K562 (cell line): ENCODE measurements around the gene UGT1A5. TPM values are rescaled to one million over a fixed set of nuclear protein-coding genes. Genes with fewer than 3 reads are reported as not detected.

Experiments used
- ATAC-seq: fragments of 200-7000 bp; cut with Tn5 transposase; 3 replicates; pipeline ENCODE4 v1.9.1; 2020; ENCODE audit warnings: moderate library complexity
- BruUV-seq: library from RNA; stranded (reverse); fragments of 400-500 nt; replicated peaks from 2 replicates; lab custom pipeline; 2021; lab: Mats Ljungman, UMichigan
- CTCF ChIA-PET: fragments of 300-600 bp; formaldehyde crosslinking; extraction: SDS; loops from one replicate; lab custom pipeline; 2021; ENCODE audit warnings: low intra/inter-chr PET ratio; lab: Yijun Ruan, JAX
- POLR2A ChIA-PET: fragments of 300-600, 350-650 bp; sonication (Branson Sonifier 250); formaldehyde crosslinking; extraction: SDS; loops from one replicate; lab custom pipeline; 2021; ENCODE audit warnings: antibody characterized with exemption, inconsistent platforms; lab: Yijun Ruan, JAX
- DNase-seq, 4 experiments: peaks; one replicate each; pipeline versions ENCODE4 v3.0.0 to v3.0.0-alpha.2; 2011 to 2018; ENCODE audit warnings: low spot score in 3 of 4, mixed read lengths in 3 of 4; ENCODE audit errors: extremely low read depth in 1 of 4
- FAIRE-seq: peaks from 2 replicates; lab custom pipeline; 2011; peaks lifted over from hg19 to GRCh38; lab: Jason Lieb, UNC
- H2AFZ ChIP-seq: 2 replicates; pipeline ENCODE4 v1.6.0; 2011; ENCODE audit warnings: low read depth, low read length, control low read depth, inconsistent platforms
- H3K27ac ChIP-seq: fragments of 200-600 bp; 3 replicates; pipeline ENCODE4 v1.8.0; 2011; ENCODE audit warnings: low read depth, mild to moderate bottlenecking, control low read depth, inconsistent platforms, low read length, moderate library complexity, mixed read lengths; ENCODE audit errors: extremely low read depth
- H3K27me3 ChIP-seq, 2 experiments: fragments of 300-600 bp in 1 of 2; 2 replicates in 1 of 2; 3 replicates in 1 of 2; pipeline versions ENCODE4 v1.6.0 to v1.8.0; 2011; ENCODE audit warnings: inconsistent platforms in 2 of 2, low read length in 2 of 2, mild to moderate bottlenecking in 1 of 2, mixed read lengths in 1 of 2, moderate library complexity in 1 of 2; ENCODE audit not compliant: control insufficient read depth in 2 of 2, insufficient read depth in 2 of 2
- H3K36me3 ChIP-seq: fragments of 300-600 bp; 3 replicates; pipeline ENCODE4 v1.8.0; 2011; ENCODE audit warnings: mild to moderate bottlenecking, low read length, inconsistent platforms; ENCODE audit not compliant: control insufficient read depth, insufficient read depth
- H3K4me1 ChIP-seq, 2 experiments: fragments of 200-600 bp in 1 of 2; replicated peaks in 1 of 2; 2 replicates in 1 of 2; 3 replicates in 1 of 2; pipeline versions ENCODE4 v1.5.1 to v1.8.0; 2011; ENCODE audit warnings: inconsistent platforms in 2 of 2, low read length in 2 of 2, mild to moderate bottlenecking in 1 of 2, mixed read lengths in 1 of 2, moderate library complexity in 1 of 2; ENCODE audit not compliant: control insufficient read depth in 2 of 2, insufficient read depth in 2 of 2
- H3K4me2 ChIP-seq: 2 replicates; pipeline ENCODE4 v1.6.1; 2011; ENCODE audit warnings: low read length, control low read depth, inconsistent platforms, mixed read lengths; ENCODE audit not compliant: insufficient read depth
- H3K4me3 ChIP-seq: fragments of 200-600 bp; sonication (generic), shearing (Covaris generic); 2 replicates; pipeline ENCODE4 v1.5.1; 2016; ENCODE audit warnings: control low read depth, inconsistent platforms
- H3K79me2 ChIP-seq: fragments of 200-600 bp; 3 replicates; pipeline ENCODE4 v1.8.0; 2011; ENCODE audit warnings: low read length, inconsistent platforms; ENCODE audit not compliant: control insufficient read depth, insufficient read depth
- H3K9ac ChIP-seq, 2 experiments: 2 replicates each; pipeline versions ENCODE4 v1.6.0 to v1.6.1; 2011; ENCODE audit warnings: low read depth in 2 of 2, low read length in 2 of 2, control low read depth in 1 of 2, inconsistent platforms in 1 of 2, mild to moderate bottlenecking in 1 of 2, mixed read lengths in 1 of 2; ENCODE audit not compliant: insufficient read depth in 1 of 2
- H3K9me1 ChIP-seq: one replicate; pipeline ENCODE4 v1.6.0; 2011; ENCODE audit warnings: inconsistent platforms, mild to moderate bottlenecking, low read length, moderate library complexity; ENCODE audit not compliant: control insufficient read depth, insufficient read depth
- H3K9me3 ChIP-seq: replicated peaks from 2 replicates; pipeline ENCODE4 v1.5.1; 2011; ENCODE audit warnings: low read depth, low read length, inconsistent platforms; ENCODE audit not compliant: control insufficient read depth, insufficient read depth
- H4K20me1 ChIP-seq: replicated peaks from 2 replicates; pipeline ENCODE4 v1.6.1; 2011; ENCODE audit warnings: low read length, inconsistent platforms, mixed read lengths; ENCODE audit not compliant: control insufficient read depth, insufficient read depth
- ADNP ChIP-seq: fragments of 200-800 bp; sonication (Bioruptor generic); IDR thresholded peaks from 2 replicates; pipeline ENCODE4 v1.6.1; 2016; ENCODE audit warnings: missing genetic modification characterization, missing compliant biosample characterization
- FOS ChIP-seq: IDR thresholded peaks from 3 replicates; pipeline ENCODE4 v1.6.1; 2011; ENCODE audit not compliant: insufficient read length; ENCODE audit errors: extremely low read depth
- GATA2 ChIP-seq: sonication (generic); formaldehyde crosslinking; IDR thresholded peaks from 2 replicates; pipeline ENCODE4 v1.4.0; 2020; ENCODE audit warnings: mild to moderate bottlenecking, missing genetic modification reagents
- KAT2B ChIP-seq: IDR thresholded peaks from one replicate; pipeline ENCODE4 v1.6.1; 2012; ENCODE audit warnings: low read depth, mild to moderate bottlenecking, control low read depth, inconsistent platforms, low read length, moderate library complexity
- LEF1 ChIP-seq: fragments of 450-650 bp; IDR thresholded peaks from 2 replicates; pipeline ENCODE4 v1.6.1; 2016; ENCODE audit warnings: mild to moderate bottlenecking
- OTX1 ChIP-seq: fragments of 450-650 bp; formaldehyde crosslinking; IDR thresholded peaks from 2 replicates; pipeline ENCODE4 v1.4.0; 2022; ENCODE audit warnings: mild to moderate bottlenecking
- RAD21 ChIP-seq, 2 experiments: fragments of 250-450 bp in 1 of 2; fragments of 450-650 bp in 1 of 2; sonication (Bioruptor Pico) in 1 of 2; formaldehyde crosslinking in 1 of 2; IDR thresholded peaks in 1 of 2; conservative IDR thresholded peaks in 1 of 2; 2 replicates each; pipeline versions ENCODE4 v1.4.0 to v1.8.0; 2020 to 2022; ENCODE audit warnings: mild to moderate bottlenecking in 2 of 2, moderate library complexity in 1 of 2
- SETDB1 ChIP-seq: IDR thresholded peaks from one replicate; pipeline ENCODE4 v1.6.1; 2012; ENCODE audit warnings: low read length, control low read depth, inconsistent platforms
- SREBF1 ChIP-seq: fragments of 150-350 bp; IDR thresholded peaks from 2 replicates; pipeline ENCODE4 v1.6.1; 2014; ENCODE audit warnings: antibody characterized with exemption, low read depth, low read length, borderline replicate concordance
- TAF7 ChIP-seq: fragments of 450-650 bp; IDR thresholded peaks from 2 replicates; pipeline ENCODE4 v1.6.1; 2016; ENCODE audit warnings: missing genetic modification characterization, missing compliant biosample characterization
- ZC3H4 ChIP-seq: sonication (generic); formaldehyde crosslinking; IDR thresholded peaks from 2 replicates; pipeline ENCODE4 v1.9.0; 2021; ENCODE audit warnings: missing genetic modification reagents, borderline replicate concordance
- ZNF146 ChIP-seq: IDR thresholded peaks from one replicate; pipeline ENCODE4 v1.6.1; 2018; ENCODE audit warnings: missing compliant biosample characterization; ENCODE audit not compliant: unreplicated experiment
- ZNF324 ChIP-seq: fragments of 250-450 bp; sonication (Bioruptor Pico); IDR thresholded peaks from 2 replicates; pipeline ENCODE4 v1.4.0; 2020; ENCODE audit warnings: mild to moderate bottlenecking
- ZNF354B ChIP-seq: fragments of 250-450 bp; sonication (Bioruptor Pico); IDR thresholded peaks from 2 replicates; pipeline ENCODE4 v1.4.0; 2020
- ZNF668 ChIP-seq: fragments of 250-450 bp; sonication (Bioruptor Pico); IDR thresholded peaks from 2 replicates; pipeline ENCODE4 v1.8.0; 2022; ENCODE audit warnings: mild to moderate bottlenecking, inconsistent platforms
- ZNF766 ChIP-seq: fragments of 200-800 bp; sonication (Bioruptor generic); conservative IDR thresholded peaks from 2 replicates; pipeline ENCODE4 v1.6.1; 2016; ENCODE audit warnings: missing genetic modification characterization, missing compliant biosample characterization
- WGBS: fragments of 100-300 bp; shearing (Covaris generic); methylation state at CpG from one replicate; pipeline ENCODE4 v1.1.6; 2016; ENCODE audit warnings: low coverage, mixed read lengths; ENCODE audit not compliant: insufficient coverage; ENCODE audit errors: missing lambda C conversion rate; 5-methylcytosine and 5-hydroxymethylcytosine counted together
- in situ Hi-C: fragments of 300-500 bp; cut with MboI; formaldehyde crosslinking; loops from 4 replicates; pipeline ENCODE4 v1.15.0; 2018; ENCODE audit warnings: inconsistent platforms, mixed read lengths
- intact Hi-C: fragments of 100-400 bp; cut with micrococcal nuclease; formaldehyde crosslinking; loops from 2 replicates; pipeline ENCODE4 v1.14.2; 2022
- polyA plus RNA-seq, 8 experiments: library from polyadenylated mRNA; depleted of rRNA in 4 of 8; stranded (reverse) in 5 of 8; unstranded in 3 of 8; fragments of >200 nt; fragmentation: Nextera tagmentation in 2 of 8; fragmentation: Illumina TruSeq in 1 of 8; extraction: Ambion mirVana in 2 of 8; extraction: Trizol in 1 of 8; gene quantifications; 2 replicates each; pipeline versions ENCODE4 v1.2.1 to v1.2.3, GENCODE V29; 2011 to 2014; ENCODE audit warnings: inconsistent platforms in 1 of 8, missing spikeins in 1 of 8
- total RNA-seq, 7 experiments: library from RNA; depleted of rRNA in 6 of 7; stranded (reverse); fragments of >200 nt in 6 of 7; fragmentation: Illumina TruSeq in 2 of 7; extraction: Trizol in 2 of 7; gene quantifications; 2 replicates each; pipeline versions ENCODE4 v1.2.1 to v1.2.3, GENCODE V29; 2011 to 2021; ENCODE audit warnings: low replicate concordance in 1 of 7

UGT1A5 gene
- total and polyA plus RNA-seq, 9 of the 15 experiments (the other 6 are each of a cell fraction or from before 2014, with no cell fraction given) = not detected

GRCh38 chr2:233671290-233672161 lies 41.2 kb upstream of the UGT1A5 start, which contains the start of gene UGT1A9:
UGT1A9 (plus strand) TSS chr2:233671898; CDS start chr2:233671935, 37 bp downstream.
- ChIA-PET POLR2A (no interaction called here), CTCF (no interaction called here)
- Histone ChIP-seq H3K27me3 (no peaks in the 10 kb centered on the region), H3K4me2 (no peak within 1 kb of the TSS), H3K36me3 (no peaks in the 10 kb centered on the region), H3K27ac (no peak within 1 kb of the TSS), H3K9ac (no peak within 1 kb of the TSS), H3K9me3 (no peaks in the 10 kb centered on the region), H3K9me1 (no peaks in the 10 kb centered on the region), H3K4me3 (no peak within 1 kb of the TSS), H4K20me1 (no peaks in the 10 kb centered on the region), H2AFZ (no peak within 1 kb of the TSS), H3K79me2 (no peaks in the 10 kb centered on the region), H3K4me1 (no peaks in the 10 kb centered on the region)
- DNase-seq (no peak), ATAC-seq (no peak), FAIRE-seq (no peak)
- intact Hi-C loops (no loop called here), in situ Hi-C loops (no loop called here)
- 2% methylated on average over 5 of the region's 5 CpGs for WGBS
- TF ChIP-seq RAD21 (CRISPR knock-in tag; conservative IDR thresholded peaks at IDR 0.05 in 1 of 2, IDR thresholded peaks at IDR 0.05 in 1 of 2) (no peak), ZC3H4 (CRISPR knock-in tag) (no peak), SREBF1 (no peak)
- BruUV-seq = no TSS peak

- no peak overlapping the region for H2AFZ ChIP-seq
- H3K4me3 ChIP-seq = no peak overlapping the region
- no peaks in the 10 kb centered on the region for H3K9me3 ChIP-seq
- H3K79me2 ChIP-seq = no peaks in the 10 kb centered on the region
- H3K9me1 ChIP-seq = no peaks in the 10 kb centered on the region
- H3K27me3 ChIP-seq = no peaks in the 10 kb centered on the region
- no peak overlapping the region for H3K9ac ChIP-seq
- no peak overlapping the region for H3K27ac ChIP-seq
- FAIRE-seq (no peak), DNase-seq (no peak), ATAC-seq (no peak)
- no TSS peak for BruUV-seq
- intact Hi-C loops (no loop called here), in situ Hi-C loops (no loop called here)
- CTCF ChIA-PET = no interaction called here
- H4K20me1 ChIP-seq = no peaks in the 10 kb centered on the region
- POLR2A ChIA-PET = no interaction called here
- no peaks in the 10 kb centered on the region for H3K36me3 ChIP-seq
- 3% methylated on average over 3 of the region's 3 CpGs for WGBS
- H3K4me2 ChIP-seq = no peak overlapping the region
- no peaks in the 10 kb centered on the region for H3K4me1 ChIP-seq
- TF ChIP-seq TAF7 = no peak
- TF ChIP-seq SETDB1 = no peak
- no peak for TF ChIP-seq FOS
- TF ChIP-seq ZNF668 (CRISPR knock-in tag) = no peak
- no peak for TF ChIP-seq GATA2 (CRISPR knock-in tag)
- TF ChIP-seq LEF1 = no peak
- no peak for TF ChIP-seq ZNF324 (CRISPR knock-in tag)
- TF ChIP-seq ZNF354B (CRISPR knock-in tag) = no peak
- no peak for TF ChIP-seq OTX1 (CRISPR knock-in tag)
- no peak for TF ChIP-seq ZNF766 (CRISPR knock-in tag)
- no peak for TF ChIP-seq ZNF146 (CRISPR knock-in tag)
- TF ChIP-seq ADNP = no peak
- TF ChIP-seq KAT2B = no peak
Measured at GRCh38 chr2:233672886-233673285, 39.8 kb upstream of the UGT1A5 start.
